ENCODE data around the gene BORCS8.

BORCS8 gene

DNA sequence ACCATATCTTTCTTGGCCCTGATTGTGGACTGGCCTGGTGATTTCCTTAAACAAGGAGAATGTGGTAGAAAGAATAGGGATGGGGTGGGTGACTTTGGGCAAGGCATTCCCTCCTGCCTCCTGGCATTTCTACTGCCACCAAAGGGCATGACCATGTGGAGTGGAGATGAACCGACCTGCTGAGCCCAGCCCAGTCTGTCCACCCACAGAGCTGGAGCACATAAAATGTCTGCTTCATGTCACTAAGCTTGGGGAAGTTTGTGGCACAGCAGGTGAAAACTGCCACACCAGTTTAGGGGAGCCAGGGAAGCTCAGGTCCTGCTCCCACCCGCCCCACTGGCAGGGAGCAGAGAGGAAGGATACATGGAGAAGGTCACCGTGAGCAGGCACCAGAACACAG is 60.0 kb downstream of the BORCS8 start:
- Histone ChIP-seq H2AFZ (ENCODE audit: low read length) (no peak overlapping the region), H3K4me1 (ENCODE audit: insufficient read depth, low read length, poor library complexity, severe bottlenecking) (peaks cover 7% of the 10 kb centered on the region), H4K20me1 (ENCODE audit: insufficient read depth, low read length, poor library complexity, severe bottlenecking) (no peaks in the 10 kb centered on the region), H3K9ac (ENCODE audit: low read depth, low read length, poor library complexity, severe bottlenecking) (no peak overlapping the region), H3F3A (ENCODE audit: low read depth) (no peaks in the 10 kb centered on the region), H3K36me3 (ENCODE audit: insufficient read depth, low read length) (no peaks in the 10 kb centered on the region), H3K9me2 (replicated peaks; ENCODE audit: low read depth, low read length) (no peaks in the 10 kb centered on the region), H3K27me3 (ENCODE audit: insufficient read depth, low read length, poor library complexity, severe bottlenecking) (no peaks in the 10 kb centered on the region), H3K4me2 (ENCODE audit: low read depth, low read length, poor library complexity, severe bottlenecking) (no peak overlapping the region), H3K9me3 (ENCODE audit: insufficient read depth, low read depth, low read length) (no peaks in the 10 kb centered on the region), H3K79me2 (ENCODE audit: insufficient read depth, low read length) (0 out of 2 replicates have a peak, but pooled peaks cover under 1% of the 10 kb centered on the region), H3K4me3 (ENCODE audit: low read length, poor library complexity, severe bottlenecking) (no peak overlapping the region)
- no peak for TF ChIP-seq EZH2phosphoT487 (IDR thresholded peaks at IDR 0.05; ENCODE audit: borderline replicate concordance)
- TF ChIP-seq, protein P1, sequence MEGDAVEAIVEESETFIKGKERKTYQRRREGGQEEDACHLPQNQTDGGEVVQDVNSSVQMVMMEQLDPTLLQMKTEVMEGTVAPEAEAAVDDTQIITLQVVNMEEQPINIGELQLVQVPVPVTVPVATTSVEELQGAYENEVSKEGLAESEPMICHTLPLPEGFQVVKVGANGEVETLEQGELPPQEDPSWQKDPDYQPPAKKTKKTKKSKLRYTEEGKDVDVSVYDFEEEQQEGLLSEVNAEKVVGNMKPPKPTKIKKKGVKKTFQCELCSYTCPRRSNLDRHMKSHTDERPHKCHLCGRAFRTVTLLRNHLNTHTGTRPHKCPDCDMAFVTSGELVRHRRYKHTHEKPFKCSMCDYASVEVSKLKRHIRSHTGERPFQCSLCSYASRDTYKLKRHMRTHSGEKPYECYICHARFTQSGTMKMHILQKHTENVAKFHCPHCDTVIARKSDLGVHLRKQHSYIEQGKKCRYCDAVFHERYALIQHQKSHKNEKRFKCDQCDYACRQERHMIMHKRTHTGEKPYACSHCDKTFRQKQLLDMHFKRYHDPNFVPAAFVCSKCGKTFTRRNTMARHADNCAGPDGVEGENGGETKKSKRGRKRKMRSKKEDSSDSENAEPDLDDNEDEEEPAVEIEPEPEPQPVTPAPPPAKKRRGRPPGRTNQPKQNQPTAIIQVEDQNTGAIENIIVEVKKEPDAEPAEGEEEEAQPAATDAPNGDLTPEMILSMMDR (conservative IDR thresholded peaks at IDR 0.05; ENCODE audit: low read length) = no peak
